HG03565 (cell line): ENCODE measurements around the gene ST8SIA4.

Experiments
- ATAC-seq: cut with Tn5 transposase; IDR thresholded peaks from one replicate; pipeline ENCODE4 v1.9.1; 2021; ENCODE audit warnings: mild to moderate bottlenecking, moderate library complexity; ENCODE audit not compliant: unreplicated experiment

Gene ST8SIA4, protein sequence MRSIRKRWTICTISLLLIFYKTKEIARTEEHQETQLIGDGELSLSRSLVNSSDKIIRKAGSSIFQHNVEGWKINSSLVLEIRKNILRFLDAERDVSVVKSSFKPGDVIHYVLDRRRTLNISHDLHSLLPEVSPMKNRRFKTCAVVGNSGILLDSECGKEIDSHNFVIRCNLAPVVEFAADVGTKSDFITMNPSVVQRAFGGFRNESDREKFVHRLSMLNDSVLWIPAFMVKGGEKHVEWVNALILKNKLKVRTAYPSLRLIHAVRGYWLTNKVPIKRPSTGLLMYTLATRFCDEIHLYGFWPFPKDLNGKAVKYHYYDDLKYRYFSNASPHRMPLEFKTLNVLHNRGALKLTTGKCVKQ

DNA sequence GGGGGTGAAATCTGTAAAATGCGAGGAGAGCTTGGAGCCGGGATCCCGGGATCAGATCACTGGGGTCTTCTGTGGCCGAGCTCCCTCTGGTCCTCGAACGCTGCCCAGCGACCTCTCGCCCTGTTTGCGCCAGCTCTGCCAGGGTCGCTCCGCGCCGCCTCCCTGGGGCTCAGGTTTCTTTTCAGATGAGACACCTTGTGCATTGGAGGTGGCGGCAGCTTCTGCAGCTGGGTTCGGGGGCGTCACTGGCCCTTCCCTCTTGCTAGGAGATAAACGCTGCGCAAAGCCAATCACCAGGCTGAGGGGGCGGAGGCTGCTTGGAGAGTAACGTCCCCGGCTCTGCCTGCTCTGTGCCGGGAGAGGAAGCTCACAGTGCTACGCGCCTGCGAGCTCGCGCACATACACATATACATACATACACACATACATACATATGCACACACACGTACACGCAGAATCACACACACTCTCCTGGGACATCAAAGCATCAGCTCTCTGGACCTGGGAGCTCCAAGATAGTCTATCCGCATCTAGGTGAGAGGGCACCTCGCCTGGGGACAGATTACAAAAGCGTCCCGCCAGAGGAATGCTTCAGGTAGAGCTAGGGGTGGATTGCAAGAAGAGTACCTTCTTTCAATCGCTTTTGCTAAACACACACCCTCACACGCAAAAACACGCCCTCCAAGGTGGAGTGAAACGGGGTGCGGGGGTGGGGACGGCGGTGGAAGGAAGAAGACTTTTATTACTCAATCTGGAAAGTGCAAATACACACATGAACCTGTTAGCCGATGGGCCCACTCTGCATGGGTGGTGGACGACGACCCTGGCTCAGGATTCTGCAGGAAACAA lies at the start of gene ST8SIA4:
ST8SIA4 (minus strand) TSS at position 244 of the 849 bp plus-strand sequence. CDS start 327 bp downstream, outside the sequence.
- ATAC-seq, result peak; percentile 61

DNA sequence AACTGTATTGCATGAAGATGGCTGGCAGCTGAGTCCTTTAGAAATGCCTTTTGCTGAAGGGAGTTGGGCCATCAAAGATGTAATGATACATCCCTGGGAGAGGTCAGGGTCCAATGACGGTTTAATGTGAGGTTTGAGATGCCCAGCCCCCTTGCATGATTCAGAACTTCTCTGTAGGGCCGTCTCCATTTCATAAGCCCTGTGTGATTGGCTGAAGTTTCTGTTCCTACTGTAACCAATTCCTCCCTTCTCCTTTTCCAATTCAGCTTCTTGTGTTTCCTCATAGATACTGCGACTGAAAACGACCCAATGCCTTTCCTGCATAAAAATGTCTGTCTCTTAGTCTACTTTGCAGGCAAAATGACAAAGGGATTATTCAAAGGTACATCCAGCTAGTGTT lies 47.9 kb upstream of the ST8SIA4 start:
- no peak for ATAC-seq

DNA sequence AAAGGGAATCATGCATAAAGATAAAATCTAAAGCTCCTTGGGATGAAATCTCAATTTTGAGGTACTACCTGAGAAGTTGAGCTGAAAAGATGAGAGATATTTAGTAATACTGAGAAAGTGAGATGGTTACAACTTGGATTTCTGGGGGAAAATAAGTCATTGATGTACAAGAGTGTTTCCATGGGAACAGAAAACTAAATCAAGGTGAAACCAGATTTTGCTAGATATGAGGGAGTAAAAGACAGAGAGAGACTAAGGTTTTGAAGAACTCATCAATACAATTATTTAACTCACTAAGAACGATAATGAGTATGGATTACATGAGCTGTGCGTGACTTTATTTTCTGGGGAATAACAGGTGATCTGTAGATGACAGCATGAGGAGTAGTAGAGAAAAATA lies 10.2 kb upstream of the ST8SIA4 start:
- ATAC-seq, result no peak

DNA sequence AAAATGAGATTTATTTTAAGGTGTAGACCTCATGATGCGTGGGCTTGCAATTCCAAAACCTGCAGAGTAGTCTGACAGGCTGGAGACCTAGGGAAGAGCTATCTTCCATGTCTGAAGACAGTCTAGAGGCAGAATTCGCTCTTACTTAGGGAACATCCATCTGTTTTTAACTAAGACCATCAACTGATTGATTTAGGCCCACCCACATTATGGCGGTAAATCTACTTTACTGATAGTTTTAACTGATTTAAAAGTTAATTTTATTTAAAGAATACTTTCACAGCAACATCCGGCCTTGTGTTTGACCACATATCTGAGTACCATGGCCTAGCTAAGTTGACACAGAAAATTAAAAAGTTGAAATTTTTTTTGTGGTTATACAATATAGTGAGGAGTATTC lies 6.0 kb upstream of the ST8SIA4 start:
- no peak for ATAC-seq

DNA sequence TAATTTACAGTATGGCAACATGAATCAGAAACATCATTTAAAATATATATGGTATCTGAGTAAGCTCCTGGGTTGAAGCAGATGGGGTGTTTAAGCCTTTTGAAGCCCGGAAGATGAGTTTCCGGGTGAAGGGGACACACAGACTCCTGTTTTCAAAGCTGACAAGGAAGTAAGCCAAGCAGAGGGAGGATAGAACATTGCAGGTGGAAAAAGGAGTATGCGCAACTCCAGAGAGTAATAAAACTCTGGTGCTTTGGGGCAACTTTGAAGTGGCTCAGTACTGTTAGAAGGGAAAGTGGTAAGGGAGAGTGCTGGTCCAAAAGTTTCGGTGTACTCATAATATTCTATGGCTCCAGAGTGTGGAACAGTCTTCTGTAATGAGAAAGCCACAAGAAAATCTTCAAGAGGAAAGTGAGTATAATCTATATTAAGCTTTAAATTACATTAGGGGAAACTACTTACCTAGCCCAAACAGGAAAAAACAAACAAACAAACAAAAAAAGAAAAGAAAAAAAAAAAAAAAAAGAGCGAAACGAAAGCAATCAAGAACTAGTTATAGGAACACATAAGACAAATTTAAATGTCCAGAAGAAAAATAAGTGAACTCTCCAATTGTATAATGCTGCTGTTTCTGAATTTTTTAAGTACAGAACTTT lies 2.3 kb upstream of the ST8SIA4 start:
- no peak for ATAC-seq

DNA sequence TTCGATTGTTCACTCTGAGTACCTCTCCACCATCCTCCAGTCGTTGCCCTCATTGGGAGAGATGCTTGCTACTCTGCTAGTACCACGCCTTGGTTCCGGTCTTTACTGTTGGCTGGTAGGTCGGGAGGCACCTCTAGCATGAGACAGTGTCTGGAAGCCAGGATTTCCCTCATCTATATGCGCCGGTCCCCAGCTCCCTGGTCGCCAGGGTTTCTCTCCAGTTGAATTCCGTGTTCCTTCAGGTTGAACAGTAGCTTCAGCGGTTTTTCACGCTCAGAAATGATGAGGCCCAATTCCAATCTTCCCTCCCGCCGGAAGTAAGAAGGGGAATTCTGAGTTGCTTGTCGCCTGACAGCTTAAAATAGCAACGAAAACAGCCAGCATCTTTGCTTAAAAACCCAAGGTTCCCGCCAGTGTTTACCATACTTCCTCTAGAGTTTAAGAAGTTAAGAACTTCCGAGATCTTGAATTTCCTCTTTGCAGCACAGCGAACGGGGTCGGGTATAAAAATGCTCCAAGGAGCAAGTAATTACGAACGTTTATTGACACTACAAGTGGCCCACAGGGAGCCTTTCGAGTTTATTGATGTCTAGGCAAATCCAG lies 1.3 kb upstream of the ST8SIA4 start:
- peak; percentile 12 for ATAC-seq

DNA sequence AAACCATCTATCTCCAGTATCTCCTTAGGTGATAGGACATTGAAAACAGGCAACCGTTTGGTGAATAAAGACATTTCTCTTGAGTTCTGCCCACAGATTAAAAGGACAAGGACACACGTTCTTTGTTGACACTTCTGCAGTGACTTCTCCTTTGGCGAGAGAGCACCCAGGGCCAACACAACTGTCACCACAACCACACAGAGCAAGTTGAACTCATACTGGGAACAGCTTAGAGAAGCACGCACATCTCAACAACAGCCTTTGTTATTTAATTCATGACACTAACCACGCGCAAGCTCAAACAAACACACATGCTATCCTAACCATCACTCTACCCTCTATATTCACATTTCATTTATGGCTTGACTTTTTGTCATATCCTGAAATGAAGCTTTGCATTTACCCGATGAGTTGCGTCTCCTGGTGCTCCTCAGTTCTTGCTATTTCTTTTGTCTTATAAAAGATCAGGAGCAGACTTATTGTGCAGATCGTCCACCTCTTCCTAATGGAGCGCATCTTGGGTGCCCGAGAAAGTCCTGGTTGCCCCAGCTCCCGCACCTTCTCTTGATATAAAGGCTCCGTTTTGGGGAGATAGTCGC lies 543 bp downstream of the ST8SIA4 start:
- ATAC-seq, result no peak

DNA sequence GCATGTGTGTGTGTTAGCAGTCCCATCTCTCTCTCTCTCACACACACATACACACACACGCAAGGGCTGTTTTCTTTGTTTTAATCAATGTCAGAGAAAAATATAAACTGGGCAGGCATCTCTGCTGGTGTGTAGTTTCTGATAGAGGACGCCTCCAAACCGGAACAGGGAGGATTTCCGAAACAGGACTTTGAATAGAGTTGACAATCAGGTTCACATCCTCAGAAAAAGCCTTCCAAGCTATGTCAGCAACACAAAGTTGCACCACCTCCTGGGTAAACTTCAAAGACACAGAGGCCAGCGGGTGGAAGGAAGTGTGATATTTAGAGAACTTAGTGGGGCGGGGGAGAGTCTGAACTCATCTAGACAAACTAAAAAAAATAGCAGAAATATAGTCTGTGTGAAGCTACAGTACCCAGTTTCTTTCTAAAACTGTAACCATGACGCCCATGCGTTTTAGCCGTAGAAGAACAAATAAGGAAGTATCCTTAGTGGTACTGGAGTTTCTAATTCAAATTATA lies 1.2 kb downstream of the ST8SIA4 start:
- no peak for ATAC-seq

DNA sequence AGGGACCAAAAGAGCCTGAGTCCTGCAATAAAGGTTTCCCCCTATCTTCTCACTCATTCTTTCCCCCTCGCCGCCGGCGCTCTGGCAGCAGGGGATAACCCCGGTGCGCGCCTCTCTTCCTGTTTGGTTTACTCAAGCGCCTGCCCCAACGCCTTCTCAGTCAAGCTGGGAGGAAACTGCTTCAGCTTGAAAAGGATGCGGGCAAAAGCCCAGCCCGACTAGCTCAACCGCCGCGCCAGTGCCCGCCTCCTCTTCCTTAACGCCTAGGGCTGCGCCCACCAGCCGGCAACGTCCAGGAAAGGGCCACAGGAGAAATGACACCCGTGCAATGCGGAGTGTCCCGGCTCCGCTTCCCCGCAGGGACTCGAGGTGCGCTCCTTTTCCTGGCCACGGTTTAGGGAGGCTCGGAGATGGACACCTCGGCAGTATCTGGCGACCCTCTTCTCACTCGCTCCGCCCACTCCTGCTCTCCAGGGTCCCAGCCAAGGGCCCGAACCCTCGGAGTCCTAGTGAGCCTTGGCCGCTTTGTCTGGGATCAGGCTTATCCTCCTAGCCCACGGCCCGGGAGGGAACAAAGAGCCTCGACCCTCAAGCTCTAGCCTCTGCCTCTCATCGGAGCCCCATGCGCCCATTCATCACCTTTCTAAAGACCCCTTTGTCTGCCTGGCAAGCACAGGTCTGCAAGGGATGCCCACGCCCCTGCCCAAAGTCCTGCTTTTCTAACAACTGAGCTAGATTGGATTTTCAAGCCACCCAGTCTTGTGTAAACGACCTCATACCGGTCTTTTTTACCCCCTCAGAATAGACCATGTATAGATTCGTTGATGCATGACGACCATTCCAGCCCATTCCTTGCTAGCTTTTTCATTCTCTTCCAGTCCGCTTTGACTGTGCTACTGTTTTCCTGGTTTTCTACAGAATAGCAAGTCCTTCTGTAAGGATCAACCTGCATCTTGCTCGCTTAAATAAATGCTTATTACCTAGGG lies 2.0 kb downstream of the ST8SIA4 start:
- ATAC-seq, result peak; percentile 28

DNA sequence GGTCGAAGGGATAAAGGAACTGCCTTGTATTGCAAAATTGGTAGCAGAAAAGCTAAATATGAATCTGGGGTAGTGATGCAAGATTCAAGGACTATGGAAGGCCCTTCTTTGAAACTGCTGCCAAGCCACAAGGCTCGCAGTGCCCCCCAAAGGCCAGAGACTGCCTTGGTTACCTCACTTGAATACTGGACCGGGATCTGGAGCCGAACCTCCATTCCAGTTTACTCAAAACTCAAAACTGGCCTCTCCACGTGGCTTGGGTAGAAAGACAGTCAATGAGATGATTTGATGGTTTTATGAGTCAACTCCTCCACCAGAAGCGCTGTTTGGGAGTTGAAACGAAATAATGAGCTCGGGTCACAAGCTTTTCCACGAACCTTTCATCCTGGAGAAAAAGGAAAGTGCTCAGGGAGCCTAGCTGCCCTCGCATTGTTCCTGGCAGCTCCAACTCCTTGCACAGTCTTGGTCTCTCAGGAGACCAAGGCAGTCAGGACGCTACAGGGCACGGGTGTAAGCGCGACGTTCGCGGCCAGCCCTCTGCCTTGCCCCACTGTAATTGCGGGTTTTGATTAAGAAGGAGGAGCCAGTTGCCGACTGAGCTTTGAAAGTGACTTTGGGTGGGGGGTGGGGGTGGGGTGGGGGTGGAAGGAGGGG lies 2.8 kb downstream of the ST8SIA4 start:
- no peak for ATAC-seq

DNA sequence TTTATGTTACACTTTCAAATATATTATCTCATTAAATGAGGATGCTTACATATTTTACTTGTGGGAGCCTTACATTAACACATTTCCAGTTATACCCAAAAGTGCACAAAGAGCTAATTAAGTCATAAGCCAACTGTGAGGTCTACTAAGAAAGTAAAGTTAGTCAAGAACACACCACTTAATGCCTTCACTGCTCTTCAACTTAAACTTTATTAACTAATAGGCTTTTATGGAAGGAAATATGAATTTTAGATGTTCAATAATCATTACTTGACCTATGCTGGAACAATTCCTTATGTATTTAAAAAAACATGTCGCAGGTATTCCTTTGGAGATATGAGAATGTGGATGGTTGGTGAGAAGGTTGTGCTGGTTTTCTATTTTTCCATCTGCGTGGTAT lies 3.4 kb downstream of the ST8SIA4 start:
- ATAC-seq, result no peak

DNA sequence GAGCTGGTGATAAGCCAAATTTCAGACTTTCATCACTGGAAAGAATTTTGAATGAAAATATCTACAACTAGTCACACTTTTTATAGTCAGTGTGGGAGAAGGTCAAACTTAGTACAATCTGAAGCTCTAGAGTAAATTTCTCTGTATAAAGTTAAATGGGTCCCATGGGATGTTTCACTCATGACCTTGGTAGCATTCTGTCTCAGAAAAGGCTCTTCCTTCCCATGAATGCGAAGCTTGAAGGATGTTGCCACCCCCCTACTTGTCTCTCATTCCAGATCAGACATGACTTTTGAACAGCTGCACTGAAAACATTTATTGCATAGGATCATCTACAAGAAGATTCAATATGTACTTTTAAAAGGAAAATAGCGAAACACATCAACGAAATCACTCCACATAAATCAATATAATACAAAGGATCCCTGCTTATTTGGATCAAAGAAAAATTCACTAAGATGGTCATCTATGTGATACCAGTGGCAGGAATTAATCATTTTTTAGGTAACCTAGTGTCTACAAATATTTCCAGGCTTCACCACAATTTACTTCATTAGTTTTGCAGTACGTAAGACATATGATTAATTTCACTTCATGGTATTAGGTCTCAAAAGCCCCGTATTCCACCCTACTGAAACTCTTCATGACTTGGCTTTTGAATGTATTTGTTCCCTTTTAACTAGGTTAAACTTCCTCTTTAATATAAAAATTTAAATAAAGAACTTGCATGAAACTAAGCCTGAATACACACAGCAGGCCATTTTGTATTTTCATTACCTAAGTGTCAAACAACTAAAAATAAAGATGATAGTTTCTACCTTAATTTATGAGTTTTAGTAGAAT lies 4.4 kb downstream of the ST8SIA4 start:
- no peak for ATAC-seq

DNA sequence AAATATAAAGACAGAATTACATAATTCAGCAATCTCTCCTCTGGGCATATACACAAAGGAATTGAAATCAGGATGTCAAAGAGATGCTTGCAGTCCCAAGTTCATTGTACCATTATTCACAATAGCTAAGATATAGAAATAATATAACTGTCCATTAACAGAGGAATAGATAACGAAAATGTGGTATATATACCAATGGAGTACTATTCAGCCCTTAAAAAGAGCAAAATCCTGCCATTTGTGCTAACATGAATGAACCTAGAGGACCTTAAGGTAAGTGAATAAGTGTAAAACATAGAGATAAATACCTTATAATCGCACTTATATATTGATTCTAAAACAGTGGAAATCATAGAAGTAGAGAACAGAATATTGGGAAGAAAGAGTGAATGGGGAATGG lies 7.0 kb downstream of the ST8SIA4 start:
- no peak for ATAC-seq

DNA sequence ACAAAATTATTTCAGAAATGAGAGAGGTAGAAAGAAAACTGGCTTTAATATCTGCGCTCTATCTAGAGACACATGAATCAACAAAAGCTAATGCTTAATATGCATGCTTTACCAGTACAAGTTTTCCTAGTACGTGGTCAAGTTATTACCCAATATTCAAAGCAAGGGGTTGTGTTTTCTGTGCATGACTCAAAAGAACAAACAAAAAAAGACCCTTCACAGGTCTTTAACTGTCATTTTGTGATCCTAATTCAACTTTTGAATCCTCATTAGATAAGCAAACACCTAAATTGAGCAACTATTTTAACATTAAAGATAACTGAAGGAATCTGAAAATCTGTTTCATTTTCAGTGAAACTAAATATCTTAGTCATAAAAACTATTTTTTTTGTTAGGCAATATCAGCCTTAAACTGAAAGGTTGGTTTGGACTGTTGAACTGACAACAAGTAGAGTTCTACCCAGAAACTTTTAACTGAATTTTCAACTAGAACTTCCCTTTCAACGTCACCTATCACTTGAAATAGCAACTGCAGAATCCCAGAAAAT lies 12.5 kb downstream of the ST8SIA4 start:
- ATAC-seq, result peak; percentile 68

DNA sequence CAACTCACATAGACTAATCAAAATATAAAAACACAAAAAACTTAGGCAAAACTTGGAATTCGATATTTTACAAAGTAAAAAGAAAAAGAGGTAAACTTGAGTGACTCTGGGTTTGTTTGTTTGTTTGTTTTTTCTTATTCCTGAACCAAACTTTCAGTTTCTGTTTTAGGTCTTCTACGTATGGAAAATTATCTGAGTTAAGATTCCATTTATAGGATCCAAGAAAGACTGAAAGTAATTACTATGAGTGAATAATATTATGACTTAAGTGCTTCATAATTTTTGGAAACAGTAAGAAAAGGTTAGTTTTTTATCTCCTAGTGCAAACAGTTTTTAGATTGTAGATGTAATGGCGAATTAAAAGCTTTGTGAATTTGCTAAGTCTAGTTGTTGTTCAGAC lies 13.2 kb downstream of the ST8SIA4 start:
- ATAC-seq, result no peak

DNA sequence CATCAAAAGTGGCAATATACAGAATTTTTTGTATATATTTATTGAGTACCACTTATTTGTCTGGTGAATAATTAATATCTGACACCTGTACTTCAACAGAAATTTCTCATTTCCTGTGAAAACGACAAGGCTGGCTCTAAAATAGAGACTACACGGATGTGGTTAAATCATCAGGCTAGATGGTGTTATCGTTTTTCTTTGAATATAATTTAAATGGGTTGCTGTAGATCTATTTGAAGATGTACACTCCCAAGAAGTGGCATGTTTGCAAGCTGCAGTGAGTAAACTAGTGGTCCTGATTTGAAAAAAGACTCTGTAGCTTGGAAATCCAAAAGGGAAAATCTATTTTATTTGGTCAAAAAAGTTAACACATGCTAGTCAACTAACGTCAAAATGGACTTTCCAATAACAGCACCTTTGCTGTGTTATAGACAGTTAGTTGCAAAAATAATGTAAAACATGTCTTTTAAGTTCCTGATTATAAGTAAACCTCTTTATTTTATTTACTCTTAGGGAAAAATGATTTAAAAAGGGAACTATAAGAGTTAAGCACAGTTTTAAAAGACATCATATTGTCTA lies 13.8 kb downstream of the ST8SIA4 start:
- peak; percentile 53 for ATAC-seq

DNA sequence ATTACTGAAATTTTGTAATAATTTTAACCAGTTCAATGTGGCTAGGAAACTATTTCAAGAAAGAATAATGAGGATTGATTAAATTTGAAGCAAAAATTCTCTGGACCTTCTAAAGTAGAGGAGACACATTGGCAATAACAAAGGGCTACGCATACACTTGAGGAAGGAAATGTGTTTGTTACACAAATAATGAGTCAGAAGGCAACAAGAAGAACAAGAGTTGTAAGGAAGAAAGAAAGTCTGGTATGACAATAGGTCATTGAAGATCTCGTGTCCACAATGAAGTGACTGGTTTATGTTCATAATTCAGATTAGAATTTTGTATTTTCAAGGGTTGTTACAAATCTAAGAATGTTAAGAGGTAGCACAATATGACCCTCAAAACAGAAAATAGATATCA lies 25.8 kb downstream of the ST8SIA4 start:
- no peak for ATAC-seq
